DMS79 (cell line): ENCODE measurements around the gene RSRC1.
"Not testable (repeated sequence)": the region's sequence is repeated elsewhere in the genome, so short reads cannot be mapped to it uniquely, and the experiment has no call there.

Experiments used
- DNase-seq: peaks from one replicate; lab custom pipeline; 2025; lab: John Stamatoyannopoulos, UW

RSRC1 gene

DNA sequence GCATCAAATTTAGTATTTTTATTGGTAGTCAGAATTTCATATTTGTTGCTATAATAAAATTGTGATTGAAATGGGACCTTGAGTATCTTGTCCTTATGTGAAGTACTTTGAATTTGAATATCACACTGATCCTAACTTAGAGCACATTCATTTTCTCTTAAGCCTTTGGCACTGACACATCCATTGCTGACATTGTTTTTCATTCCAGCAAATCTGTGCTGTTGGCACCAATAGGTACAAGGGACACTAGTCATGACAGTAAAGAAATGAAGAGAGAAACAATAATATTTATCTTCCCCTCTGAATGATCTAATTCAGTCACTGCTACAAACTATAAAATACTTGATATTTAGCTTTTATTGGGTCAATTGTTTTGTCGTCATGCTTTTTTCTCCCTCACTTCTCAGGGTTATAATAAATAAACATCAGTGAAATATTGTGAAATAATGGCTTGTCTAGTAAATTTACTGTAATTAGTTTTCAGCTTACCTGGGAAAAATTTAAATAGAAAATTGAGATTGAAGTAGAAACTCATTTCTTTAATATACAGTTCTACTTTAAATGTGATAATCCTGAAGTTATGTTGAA, 294.3 kb downstream of the RSRC1 start:
- no peak for DNase-seq

DNA sequence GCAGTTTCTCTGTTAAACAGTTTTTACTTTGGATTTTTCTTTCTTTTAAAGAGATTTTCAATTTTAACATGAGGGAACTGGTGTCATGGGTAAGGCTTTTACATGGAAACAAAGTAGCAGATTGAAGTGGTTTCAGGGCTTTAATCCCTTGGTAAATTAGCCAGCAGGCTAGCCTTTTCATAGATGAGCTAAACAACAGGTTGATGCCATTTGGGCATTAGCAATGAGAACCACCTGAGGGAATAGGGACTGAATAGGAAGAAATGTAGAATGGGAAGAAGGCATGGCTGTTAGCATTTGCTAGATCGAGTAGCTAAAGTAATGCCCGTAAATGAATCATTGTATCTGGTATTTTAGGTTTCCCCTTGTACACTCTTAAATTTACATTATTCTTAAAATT, 295.6 kb downstream of the RSRC1 start:
- no peak for DNase-seq

DNA sequence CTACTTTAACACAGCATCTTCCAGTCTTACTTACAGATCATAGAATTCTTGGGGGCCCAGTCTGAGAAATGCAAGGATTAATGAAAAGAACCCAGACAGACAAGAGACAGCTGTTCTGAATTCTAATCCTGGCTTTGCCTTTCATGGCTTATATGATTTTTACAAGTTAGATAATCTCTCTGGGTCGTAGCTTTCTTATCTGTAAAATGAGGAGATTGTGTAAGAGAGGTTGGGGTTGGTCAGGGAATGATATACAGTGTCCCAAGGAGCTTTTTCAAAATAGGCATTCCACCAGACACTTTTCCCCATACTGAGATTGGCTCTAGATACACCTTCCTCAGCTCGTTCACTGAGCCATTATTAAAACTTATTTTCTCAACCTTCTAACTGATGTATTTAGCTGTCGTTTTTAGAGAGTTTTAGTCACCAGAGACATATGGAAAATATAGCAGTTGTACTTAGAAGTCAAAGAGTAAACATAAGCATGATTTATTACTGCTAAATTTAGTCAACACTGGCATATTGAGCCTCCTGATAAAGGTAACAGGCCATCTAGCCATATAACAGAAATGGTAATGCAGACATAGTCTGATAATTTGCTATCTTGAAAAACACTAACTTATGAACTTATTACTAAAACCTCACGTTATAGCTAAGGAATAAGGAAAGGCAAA, 298.1 kb downstream of the RSRC1 start:
- DNase-seq: no peak

DNA sequence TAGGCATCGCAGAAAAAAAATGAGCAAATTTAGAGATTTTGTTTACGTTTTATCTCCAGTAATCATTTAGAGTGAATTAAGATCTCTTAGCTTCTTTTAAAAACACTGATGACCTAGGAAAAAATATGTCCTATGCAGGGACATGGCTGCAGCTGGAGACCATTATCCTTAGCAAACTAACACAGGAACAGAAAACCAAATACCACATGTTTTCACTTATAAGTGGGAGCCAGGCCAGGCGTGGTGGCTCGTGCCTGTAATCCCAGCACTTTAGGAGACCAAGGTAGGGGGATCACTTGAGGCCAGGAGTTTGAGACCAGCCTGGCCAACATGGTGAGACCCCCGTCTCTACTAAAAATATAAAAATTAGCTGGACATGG, 298.6 kb downstream of the RSRC1 start:
- DNase-seq: not testable (repeated sequence)

DNA sequence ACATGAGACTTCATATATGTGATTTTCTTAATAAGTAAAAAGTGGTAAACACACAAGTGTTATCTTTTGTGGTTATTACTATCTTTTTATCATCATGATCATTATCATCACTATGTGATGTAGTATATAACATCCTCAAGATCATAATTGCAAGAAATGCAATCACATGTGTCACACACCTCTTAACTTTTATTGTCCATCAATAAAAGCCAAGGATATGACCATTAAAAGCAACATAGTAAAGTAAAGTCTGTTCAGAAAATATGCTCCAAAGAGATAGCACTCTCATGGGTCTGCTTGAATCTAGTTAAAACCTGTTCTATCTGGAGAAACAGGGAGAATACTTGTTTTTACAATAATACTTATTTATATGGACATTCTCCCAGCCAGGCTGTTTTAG, 308.1 kb downstream of the RSRC1 start:
- DNase-seq: no peak

DNA sequence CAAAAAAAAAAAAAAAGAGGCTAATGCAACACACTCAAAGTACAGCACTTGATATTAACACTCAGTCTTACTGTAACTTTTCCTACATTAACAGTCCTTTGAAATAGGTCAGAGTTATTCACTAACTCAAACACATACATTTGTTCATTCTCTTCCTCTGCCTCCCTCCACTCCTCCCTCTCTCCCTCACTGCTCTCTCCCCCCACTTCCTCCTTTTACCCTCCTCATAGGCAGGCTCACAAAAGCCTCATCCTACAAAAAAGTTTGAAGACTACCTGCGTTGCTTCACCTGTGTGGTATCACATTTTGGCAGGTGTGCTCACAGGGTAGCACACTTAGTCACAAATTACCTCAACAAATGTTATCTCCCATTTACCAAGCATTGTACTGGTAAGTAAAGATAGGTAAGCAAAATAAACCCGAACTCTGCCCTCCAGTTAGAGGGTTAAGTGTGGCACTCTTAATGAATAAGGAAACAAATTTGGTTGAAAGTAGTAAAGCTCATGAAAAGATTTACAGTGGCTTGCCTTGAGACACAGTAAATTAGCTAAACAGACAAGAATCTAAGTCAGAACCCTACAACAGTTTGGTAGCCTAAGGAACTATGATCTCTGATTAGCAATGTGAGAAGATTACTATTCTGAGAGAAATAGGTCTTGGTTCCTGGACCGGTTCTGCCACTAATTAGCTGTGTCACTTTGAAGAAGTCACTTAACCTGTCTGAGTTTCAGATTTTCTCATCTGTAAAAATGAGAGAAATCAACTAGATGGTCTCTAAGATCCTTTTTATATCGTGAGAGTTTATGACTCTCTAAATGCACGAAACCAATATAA, 310.1 kb downstream of the RSRC1 start:
- no peak for DNase-seq

DNA sequence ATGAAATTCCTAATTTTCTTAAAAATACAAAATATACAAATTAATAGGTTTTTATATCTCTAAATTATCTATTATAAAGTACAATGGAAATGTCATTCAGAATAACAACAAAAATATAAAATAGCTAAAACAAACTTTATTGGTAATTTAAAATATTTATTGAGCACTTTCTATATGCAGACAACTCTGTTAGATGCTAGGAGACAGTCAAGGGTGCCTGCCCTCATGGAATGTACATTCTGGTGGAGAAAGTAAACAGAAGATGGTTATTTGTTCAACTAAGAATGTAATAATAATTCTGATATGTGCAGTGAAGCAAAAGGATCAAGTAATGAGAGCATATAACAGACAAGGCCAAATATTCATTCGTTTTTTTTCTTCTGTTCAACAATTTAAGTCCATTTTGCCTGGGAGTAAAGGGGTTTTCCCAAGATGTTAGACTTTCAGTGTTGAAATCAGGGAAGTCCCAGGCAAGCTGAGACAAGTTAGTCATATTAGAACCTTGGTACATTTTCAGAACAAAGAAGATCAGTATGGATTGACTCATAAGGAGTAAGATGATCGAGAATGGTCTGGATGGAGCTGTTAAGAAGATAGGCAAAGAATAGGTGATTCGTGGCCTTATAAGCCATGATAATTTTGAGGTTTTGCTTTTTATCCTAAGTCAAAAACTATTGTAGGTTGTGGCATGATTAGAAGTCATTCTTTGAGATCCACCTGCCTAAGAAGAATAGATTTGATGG, 310.9 kb downstream of the RSRC1 start:
- DNase-seq: no peak

DNA sequence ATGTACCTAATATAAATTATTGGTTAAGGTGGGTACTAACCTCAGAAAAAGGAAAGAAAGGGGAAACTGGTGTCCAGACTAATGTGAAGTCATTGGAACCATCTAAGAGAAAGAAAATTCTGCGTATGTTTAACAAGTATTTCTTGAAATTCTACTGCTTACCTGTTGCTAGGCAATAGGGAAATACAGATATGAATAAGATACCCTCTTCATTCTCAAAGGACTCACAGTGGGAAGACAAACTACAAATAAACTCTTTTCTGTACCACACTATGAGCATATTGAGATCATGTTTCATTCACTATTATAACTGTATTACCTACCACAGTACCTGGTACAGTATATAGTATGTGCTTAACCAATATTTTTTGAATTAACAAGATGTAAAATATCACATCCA, 320.6 kb downstream of the RSRC1 start:
- DNase-seq: no peak

DNA sequence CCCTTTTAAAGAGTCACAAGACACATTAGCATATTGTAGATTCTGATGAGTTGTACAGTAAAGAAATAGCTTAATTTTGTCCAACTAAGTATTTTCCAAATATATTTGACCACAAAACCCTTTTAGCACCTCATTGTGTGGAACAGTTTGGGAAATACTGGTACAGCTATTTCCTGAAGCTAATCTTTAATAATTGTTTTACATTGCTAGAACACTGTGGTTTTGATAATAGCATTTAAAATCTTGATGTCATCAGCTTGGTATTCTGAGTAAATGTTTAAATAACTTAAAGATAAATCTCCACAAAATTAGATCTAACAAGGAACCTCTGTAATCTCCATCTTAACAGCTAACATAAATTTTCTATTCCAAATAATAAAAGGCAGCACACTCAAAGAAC, 321.1 kb downstream of the RSRC1 start:
- no peak for DNase-seq

DNA sequence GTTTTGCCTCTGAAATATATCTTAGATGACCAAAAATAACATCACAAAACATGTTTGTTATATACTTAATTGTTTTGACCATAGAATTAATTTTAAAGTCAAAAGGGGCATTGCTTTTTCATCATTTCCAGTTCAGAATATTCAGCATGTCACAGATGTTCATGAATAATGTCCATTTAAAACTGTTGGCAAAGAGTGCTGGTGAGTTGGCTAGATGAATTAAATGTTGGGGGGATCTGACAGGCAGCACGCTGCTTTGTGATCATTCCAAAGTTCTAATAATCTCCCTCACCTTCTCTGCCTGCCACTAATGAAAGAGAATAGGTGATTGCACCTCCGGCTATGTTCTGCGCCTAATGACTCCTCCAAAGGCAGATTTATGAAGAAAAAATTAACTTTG, 321.9 kb downstream of the RSRC1 start:
- DNase-seq: no peak

DNA sequence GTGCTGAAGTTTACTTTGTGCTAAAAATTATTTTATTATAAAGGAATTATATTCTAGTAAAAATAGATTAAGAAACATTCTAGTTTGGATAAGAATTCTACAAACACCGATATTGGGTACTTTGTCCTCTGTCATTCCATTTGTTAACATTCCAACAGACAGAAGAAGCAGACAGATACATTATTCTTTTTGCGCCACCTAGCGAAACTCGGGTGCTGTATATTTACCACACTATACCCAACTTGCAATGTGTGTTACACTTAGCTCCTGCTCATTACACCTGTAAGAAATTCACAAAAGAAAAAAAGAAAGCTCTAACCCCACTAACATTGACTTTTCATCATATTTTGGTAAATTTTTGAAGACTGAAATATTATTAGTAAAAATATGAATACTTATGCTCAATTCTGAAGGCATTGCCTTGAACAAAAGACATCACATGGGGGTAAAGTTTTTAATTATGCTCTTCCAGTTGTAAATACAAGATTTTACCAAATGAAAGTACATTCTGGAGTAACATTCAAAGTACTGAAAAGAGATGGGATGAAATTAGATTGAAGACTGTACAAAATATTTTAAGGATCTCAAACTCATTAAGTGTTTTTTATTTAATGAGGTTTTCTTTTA, 324.6 kb downstream of the RSRC1 start:
- DNase-seq: no peak

DNA sequence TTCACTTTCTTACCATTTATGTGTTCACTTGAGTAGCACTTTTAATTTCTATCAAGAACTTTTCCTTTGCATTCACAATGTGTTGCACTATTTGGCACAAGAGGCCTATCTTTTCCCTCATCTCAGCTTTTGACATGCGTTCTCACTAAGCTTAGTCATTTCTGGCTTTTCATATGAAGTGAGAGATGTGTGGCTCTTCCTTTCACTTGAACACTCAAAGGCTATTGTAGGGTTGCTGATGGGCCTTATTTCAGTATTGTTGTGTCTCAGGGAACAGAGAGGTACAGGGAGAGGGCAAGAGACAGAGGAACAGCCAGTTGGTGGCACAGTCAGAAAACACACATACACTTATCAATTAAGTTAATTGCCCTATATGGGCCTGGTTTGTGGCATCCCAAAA, 333.7 kb downstream of the RSRC1 start:
- DNase-seq: no peak

DNA sequence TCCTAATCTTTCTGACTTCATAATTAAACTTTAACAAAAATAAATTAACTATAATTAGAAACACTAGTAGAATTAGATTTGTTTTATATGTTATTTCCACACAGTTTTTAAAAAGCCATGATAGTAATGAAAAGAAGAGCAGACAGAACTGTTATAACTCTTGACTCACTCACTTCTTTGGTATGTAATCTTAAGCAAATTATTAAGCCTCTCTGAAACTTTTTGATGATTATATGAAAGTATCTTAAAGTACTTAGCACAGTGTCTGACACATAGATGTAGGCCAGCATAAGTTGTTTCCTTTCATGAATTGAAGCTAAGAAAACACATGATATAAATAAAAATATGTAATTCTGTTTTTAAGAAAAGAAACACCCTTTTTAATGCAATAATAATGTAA, 337.5 kb downstream of the RSRC1 start:
- DNase-seq: no peak

DNA sequence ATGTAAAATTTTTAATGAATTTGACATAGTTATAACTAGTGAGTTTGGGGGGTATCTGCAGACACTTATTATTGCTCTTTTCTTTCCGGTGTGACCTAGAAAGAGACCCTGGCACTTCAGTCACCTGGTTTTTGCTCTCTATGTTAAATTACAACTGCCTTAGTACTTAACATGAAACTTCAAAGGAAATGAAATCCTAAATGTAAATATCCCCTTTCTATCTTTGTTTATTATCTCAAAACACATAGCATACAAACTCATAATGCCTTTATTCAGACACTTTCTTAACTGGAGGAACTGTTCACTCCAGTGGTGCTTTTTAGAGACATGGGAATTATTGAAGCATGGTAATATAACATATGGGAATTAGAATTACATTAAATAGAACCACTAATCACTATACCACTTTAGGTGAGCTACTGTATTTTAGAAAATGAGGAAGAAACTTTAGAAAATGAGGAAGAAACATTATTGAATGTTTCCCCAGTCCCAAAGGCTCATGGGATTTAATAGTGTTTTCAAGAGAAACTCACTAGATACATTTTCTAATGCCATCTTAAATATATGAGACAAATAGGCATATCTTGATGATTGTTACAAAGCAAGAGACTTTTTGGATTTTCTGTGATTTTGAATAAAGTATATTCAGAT, 341.6 kb downstream of the RSRC1 start:
- no peak for DNase-seq

DNA sequence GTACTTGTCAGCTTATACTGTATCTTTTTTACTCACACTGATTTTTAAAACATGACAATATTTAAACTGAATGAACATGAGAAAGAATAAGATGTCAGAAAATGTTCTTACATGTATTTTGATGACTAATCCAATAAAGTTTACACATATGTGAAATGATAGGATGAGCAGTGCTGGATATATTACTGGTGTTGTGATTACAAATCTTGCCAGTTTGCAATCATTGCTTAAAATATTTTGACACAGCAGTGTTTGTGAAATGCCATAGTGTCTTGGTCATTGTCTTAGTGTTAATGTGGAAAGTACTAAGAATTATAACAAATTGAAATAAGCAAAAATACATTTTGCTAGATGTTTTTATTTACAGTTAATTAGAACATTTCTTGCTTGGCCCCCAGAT, 342.4 kb downstream of the RSRC1 start:
- no peak for DNase-seq

DNA sequence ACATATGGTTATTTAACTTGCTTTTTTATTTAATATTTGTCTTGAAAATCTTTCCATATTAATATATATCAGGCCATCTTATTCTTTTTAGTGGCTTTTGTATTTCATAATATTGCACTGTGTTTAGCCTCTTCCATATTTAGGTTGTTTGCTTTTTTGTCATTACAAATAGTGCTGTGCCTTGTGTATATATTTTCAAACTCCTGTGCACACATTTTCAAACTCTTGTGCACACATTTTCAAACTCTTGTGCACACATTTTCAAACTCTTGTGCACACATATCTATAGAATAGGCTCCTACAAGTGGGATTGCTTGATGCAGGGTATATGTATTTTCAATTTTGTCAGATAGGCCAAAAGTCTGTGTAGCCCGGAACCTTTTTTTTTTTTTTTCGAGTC, 343.1 kb downstream of the RSRC1 start:
- no peak for DNase-seq

DNA sequence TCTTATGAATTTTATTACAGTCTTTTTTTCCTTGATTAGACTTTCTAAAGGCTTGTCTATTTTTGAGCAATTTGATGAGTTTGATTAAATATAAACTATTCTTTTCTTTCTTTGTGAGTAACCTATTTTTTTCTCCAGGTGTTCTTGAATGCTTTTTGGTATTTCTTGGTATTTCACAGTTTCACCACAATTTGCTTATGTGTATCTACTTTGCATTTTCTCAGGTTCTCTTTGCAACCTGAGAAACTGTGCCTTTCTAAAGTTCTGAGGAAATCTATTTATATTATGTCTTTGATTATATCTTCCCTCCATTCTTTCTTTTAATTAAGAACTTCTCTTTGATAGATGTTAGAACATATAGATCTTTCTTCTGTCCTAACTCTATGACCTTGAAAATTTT, 344.0 kb downstream of the RSRC1 start:
- DNase-seq: no peak

DNA sequence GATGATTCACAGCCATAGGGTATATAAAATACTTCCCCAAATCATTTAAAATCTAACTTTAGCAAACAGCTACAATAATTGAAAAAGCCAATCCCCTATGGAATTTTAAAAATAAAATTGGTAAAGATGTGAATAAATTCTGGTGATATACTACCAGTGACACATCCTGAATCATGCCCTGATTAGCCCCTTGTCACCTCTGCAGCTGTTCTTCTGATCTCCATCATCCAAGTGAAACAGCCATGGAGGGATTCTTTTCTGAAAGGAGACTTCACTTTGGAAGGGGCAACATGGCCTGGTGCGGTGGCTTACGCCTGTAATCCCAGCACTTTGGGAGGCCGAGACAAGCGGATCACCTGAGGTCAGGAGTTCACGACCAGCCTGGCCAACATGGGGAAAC, 345.5 kb downstream of the RSRC1 start:
- no peak for DNase-seq

DNA sequence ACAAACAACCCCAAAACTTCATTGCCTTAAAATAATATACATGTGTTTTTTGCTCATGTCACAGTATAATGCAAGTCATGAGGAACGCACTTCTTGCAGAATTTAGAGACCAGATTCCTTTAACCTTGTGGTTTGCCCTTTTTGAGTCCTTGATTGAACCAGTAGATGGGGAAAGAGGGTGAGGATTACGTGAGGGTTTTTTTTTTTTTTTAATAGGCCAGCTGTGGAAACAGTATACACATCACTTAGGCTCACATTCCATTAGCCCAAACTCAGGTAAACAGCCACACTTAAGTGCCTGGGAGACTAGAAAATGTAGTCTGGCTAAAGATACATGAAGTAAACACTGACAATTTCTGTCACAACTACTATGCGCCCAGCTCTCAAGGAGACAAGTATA, 346.2 kb downstream of the RSRC1 start:
- DNase-seq: peak; percentile 23

DNA sequence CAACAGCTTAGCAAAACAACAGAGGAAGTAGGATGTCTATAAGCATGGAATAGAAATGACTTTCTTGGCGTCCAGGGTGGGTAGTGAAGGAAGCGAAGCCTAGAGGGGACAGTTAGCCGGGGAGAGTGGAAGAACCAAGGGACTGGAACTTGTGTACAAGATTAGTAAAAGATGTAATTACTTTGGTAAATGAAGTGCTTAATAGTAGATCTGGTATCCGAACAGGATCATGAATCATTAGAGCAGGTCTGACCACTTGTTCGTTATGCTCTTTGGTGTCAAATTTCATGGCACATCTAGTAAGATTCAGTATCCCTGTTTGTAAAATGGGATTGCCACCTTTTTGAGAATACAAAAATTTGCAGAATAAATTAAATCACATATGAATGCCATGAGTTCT, 348.6 kb downstream of the RSRC1 start:
- DNase-seq: peak; percentile 9

DNA sequence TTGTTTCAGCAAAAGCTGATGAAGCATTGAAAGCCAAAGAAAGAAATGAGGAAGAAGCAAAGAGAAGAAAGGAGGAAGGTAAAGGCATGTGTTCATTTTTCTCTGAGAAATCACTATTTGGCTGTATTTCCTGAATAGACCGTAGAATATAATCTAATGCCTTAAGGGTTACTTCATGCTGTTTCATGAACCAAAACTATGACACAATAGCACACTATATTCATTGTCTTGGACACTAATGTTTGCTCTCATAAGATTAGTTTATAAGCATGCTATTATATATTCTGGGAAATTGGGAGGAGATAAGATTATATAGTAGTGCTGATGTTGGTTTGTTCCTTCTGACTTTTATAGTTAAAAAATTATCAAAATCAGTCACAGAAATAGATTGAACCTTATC, 351.0 kb downstream of the RSRC1 start:
- DNase-seq: no peak

DNA sequence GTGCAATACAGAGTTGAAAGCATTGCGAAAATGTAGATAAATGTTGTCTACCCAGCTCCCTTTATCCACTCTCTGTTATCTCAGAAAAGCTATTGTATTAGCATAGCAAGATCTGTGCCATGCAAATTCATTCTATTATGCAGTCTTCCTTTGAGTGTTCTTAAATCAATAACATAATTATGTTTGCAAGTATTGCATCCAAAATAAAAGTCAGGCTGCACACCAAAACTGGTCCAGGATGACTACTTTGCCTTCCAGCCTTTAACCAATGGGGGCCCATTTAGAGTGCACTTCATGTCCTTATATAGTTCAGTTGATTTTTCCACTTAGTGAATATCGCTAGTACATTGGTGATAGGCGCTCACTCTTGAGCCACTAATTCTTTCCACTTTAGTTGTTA, 353.7 kb downstream of the RSRC1 start:
- DNase-seq: no peak
